ENCODE results near the gene EIPR1.
A peak's percentile ranks its signal among the peaks of the same experiment; 100 is the strongest.
"Not testable (repeated sequence)": the region's sequence is repeated elsewhere in the genome, so short reads cannot be mapped to it uniquely, and the experiment has no call there.

The EIPR1 gene

DNA sequence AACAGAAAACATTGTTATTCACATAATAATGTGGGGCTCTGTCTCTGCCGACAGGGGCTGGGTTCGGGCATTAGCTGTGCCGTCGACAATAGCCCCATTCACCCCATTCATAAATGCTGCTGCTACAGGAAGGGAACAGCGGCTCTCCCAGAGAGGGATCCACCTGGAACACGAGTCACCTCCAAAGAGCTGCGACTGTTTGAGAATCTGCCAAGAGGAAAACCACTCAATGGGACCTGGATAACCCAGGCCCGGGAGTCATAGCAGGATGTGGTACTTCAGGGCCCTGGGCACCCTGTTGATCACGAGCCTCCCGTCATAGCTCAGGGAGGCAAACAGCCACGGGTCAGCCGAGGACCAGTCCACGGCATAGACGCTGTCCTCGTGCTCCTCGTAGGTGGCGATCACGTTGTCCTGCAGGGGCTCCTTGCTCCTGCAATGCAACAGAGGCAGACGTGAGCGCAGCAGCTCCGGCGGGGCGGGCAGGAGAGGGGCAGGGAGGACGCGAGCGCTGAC is 188.5 kb downstream of the EIPR1 start:
- no peak for DNase-seq

DNA sequence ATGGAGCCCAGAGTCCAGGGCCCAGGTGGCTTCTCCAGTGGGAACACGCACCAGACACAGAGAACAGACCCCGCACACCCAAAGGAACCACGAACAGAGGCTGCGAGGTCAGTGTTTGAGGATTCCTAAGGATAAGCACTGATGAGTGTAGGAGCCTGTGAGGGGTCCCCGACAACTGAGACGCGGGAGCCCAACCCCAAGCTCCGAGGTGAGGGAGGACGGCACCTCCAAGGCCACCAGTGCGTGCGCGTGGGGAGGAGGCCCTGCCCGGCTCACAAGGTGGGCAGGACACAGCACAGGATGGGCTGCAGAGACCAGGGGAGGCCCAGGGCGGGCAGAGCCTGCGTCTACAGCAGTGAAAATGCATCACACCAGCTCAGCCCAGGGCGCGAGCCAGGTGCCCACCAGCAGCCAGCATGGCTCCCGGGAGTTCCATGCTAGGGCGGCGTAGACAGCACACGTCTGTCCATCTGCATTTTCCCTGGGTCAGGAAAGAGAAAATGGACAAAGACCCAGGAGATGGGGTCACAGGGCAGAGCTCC is 189.1 kb downstream of the EIPR1 start:
- no peak for DNase-seq

DNA sequence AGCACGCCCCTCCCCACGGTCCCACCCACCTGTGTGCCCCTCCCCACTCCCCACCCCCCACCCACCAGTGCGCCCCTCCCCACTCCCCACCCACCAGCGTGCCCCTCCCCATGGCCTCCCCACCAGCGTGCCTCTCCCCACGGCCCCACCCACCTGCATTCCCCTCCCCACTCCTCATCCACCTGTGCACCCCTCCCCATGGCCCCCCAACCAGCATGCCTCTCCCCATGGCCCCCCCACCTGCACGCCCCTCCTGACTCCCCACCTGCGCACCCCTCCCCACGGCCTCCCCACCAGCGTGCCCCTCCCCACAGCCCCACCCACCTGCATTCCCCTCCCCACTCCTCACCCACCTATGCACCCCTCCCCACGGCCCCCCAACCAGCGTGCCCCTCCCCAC is 190.2 kb downstream of the EIPR1 start:
- no peak for DNase-seq

DNA sequence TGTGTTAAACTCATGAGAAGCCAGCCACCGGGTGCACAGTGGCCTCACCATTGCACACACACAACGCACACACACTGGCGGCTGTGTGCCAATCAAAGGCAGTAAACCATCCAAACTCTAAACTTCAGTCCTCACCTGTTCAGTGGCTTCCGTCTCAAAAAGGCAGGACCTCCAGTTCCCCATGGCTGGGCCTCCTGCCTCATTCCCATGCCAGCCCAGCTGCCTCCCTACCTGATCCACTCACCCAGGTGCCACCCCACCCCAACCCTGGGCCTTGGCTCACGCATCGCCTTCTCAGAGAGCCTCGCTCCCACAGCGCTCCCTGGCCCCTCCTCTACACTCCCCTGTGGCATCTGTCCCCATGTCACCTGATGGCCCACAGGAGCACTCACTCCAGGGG is 190.9 kb downstream of the EIPR1 start:
- no peak for DNase-seq

DNA sequence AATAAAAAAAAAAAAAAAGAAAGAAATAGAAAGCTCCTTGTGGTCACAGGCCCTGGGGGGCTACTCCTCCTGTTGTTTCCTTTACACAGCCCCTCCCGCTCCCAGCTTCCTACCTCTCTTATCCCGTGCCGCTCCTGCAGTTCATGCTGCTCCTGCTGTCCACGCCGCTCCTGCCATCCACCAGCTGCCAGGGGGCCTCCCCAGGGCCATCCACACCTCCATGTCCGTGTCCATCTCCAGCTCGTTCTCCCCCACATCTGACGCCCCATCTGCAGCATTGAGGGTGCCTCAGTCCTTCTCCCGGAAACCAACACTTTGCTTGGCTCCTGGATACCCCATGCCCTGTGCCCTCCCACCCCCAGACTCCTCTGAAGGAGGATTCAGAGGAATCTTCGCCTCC is 191.7 kb downstream of the EIPR1 start:
- DNase-seq, result no peak

DNA sequence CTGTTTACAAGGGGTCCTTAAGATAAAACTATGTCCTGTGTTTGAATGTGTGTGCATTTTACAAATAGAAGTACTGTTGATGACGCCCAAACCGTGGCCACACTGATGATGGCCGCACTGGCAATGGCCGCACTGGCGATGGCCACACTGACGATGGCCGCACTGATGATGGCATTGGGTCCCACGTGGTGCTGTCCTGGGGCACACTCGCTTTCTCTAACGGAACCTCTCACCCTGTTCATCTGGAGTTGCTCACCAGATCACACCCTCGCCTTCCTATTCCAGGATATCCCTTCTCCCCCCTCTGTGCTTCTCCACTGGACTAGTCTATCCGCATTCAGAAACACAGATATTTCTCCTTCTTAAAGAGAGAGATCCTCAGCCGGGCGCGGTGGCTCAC is 192.4 kb downstream of the EIPR1 start:
- no peak for DNase-seq

DNA sequence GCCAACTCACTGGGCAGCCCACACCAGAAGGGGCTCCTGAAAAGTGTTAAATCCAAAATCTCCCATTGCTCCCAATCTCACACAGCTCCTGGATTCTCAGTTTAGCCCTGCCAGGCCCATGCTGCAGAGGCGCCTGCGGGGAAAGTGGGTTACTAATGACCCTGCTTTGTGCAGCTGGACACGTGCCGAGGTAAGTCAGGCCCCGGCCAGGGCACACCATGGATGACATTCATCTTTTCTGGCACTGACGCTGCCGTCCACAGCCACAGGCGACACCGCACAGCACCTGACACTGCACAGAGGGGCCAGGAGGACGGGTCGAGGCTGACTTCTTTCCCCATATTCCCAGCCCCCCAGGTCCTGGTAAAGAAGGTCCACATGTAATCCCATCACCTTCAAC is 193.5 kb downstream of the EIPR1 start:
- no peak for DNase-seq

DNA sequence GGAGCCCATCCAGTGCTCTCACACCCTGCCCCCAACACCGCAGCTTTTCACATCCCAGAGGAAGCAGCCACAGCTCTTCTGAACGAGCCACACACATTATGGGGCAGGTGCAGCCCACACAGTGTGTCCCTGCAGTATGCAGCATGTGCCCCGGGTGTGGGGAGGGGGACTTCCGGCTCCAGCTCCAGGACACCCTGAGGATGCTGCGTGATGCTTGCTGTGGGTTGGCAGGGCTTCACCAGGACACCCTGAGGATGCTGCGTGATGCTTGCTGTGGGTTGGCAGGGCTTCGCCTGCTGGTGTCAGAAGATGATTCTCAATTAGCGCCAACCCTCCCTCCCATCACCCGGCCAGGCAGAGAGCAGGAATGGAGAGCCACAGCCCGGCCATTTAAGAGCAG is 193.9 kb downstream of the EIPR1 start:
- DNase-seq, result no peak

DNA sequence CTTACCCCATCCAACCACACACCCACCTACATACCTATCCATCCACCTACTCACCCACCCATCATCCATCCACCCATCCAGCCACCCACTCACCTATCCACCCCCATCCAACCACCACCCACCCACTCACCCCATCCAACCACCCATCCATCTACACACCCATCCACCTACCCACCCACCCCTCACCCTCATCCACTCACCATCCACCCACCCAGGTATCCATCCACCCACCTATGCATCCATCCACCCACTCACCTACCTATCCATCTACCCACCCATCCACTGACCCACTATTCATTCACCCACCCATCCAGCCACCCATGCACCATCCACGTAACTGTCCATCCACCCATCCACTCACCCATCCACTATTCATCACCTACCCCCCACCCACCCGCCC is 194.8 kb downstream of the EIPR1 start:
- DNase-seq, result no peak

DNA sequence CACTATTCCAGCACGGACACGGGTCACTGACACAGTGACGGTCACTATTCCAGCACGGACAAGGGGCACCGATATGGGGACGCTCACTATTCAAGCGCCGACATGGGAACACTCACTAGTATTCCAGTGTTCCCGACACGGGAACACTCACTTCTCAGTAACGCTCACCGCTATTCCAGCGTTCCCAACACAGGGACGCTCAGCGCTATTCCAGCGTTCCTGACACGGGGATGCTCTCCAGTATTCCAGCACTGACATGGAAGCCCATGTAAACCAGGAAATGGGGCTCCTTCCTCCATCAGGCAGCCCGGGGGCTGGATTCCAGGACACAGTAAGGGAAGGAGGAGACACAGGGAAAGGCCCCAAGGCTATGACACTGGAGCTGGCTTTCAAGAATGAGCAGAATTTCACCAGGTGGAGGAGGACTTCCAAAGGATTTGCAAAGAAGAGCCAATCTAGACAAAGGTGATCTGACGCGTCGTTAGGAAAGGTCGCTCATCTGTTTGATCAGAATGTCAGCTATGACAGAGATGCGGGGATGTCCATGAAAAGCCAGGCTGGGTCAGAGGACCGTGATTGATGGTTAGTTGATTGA is 196.1 kb downstream of the EIPR1 start:
- no peak for DNase-seq

DNA sequence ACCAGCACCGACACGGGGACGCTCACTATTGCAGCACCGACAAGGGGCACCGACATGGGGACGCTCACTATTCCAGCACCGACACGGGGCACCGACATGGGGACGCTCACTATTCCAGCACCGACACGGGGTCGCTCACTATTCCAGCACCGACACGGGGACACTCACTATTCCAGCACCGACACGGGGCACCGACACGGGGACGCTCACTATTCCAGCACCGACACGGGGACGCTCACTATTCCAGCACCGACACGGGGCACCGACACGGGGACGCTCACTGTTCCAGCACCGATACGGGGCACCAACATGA is 196.8 kb downstream of the EIPR1 start:
- not testable (repeated sequence) for DNase-seq

DNA sequence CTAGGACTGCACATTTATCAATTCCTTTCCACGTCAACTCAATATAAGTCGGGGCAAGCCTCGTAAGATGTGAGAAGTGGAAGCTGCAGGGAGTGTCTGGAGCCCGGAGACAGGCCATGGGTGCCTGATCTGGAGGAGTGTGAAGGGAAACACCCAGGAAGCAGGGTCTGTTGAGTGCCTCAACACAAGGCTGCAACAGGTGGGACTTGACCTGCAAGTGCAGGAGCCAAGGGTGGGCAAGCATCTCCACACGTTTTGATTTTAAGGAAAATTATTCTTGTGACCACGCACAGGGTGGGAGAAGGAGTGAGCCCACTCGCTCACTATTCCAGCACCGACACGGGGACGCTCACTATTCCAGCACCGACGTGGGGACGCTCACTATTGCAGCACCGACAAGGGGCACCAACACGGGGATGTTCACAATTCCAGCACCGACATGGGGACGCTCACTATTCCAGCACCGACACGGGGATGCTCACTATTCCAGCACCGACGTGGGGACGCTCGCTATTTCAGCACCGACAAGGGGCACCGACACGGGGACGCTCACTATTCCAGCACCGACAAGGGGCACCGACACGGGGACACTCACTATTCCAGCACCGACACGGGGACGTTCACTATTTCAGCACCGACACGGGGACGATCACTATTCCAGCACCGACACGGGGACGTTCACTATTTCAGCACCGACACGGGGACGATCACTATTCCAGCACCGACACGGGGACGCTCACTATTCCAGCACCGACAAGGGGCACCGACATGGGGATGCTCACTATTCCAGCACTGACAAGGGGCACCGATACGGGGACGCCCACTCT is 197.3 kb downstream of the EIPR1 start:
- peak; percentile 3 for DNase-seq

DNA sequence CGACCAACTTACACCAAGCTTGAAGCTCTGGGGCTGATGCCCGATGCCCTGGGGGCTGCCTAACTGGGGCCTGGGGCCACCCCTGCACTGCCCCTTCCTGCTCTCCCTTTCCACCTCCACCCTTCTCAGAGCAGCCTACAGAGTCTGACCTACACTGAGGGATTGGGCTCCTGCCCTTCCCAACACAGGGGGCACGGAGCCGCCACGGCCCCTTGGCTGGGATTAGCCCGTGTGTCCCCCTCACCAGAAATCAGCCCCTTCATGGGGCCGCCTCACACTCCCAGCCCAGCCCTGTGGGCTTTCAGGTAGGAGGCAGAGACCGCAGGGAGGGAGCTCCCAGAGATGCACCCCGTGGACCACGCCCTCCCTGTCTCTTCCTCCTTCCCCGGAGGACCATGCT is 198.0 kb downstream of the EIPR1 start:
- no peak for DNase-seq

DNA sequence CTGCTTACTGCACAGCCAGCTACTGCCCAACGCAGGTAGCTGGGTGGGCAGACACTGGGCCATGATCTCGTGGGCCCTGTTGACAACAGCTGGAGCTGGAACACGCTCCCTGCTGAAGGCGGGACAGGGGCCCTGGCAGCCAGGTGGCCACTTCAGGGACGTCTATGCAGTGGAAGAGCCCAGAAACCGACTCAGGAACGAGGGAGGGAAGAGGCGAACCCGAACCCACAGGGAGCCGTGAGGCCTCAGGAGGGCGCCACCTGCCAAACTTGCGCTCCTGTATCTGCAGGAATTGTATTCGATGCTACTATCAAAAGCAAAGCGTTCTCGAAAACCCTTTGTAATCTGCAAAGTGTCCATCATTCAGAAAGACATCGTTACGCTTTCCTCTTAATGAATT is 198.4 kb downstream of the EIPR1 start:
- no peak for DNase-seq

DNA sequence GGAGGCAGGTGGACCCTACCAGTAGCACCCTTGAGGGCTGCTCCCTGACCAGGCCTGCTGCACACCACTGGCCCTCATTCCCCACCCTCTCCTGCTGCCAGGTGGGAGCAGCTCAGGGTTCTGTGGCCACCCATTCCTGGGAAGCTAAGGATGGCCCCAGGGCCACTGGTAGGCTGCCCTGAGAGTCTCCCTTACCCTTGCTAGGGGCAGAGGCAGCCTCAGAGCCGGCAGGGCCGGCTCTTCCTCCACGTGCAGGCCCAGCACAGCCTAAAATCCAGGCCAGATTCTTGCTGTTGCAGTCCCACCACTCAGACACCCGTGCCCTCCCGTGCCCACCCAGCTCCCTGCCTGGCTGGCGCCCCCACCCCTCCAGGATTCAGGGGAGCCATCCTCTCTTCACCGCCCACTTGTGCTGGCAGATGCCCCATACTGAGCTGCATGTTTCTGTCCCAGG is 199.0 kb downstream of the EIPR1 start:
- DNase-seq, result no peak

DNA sequence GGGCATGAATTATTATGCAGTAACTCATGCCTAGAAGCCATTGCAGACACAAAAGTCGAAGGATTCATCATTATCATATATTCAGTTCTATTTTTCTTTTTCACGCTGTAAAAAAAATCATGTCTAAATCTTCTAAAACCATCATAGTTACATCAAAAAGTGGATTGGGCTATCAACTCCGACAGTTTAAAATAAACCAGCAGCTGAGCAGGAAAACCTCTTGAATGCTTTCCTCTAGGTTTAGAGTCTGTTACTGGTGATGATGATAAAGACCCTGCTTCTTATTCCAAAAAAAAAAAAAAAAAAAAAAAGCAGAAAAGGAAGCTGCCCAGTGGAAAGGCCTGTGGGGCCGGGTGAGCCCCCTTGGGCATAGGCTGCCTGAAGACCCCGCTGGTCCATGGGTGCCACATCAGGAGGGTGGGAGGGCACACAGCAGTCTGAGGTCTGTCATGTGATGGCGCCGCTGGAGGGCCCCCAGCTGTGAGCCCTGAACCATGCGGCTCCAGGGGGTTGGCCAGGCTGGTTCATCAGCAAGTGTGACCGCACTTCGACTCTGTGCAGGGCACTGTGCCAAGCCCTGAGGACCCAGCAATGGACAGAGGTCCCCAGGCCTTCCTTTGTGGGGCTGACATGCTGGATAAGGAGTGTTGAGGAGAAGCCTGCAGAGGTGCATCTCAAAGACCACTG is 199.6 kb downstream of the EIPR1 start:
- no peak for DNase-seq

DNA sequence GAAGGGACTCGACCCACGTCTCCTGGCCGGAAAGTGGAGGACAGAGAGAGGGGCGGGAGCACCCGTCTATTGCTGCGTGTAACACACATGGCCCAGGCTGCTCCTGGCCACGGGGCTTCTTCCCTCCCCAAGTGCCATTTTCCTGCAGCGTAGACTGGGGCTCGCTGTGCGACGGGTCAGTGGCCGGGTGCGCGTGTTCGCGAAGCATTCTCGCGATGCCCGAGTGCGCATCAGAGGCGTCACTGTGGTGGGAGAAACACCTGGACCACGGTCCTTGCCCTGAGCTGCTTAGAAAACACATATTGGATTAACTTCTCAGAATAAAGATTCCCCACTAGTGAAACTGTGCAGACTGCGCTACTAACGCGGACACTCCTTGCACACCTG is 200.8 kb downstream of the EIPR1 start:
- DNase-seq, result no peak

DNA sequence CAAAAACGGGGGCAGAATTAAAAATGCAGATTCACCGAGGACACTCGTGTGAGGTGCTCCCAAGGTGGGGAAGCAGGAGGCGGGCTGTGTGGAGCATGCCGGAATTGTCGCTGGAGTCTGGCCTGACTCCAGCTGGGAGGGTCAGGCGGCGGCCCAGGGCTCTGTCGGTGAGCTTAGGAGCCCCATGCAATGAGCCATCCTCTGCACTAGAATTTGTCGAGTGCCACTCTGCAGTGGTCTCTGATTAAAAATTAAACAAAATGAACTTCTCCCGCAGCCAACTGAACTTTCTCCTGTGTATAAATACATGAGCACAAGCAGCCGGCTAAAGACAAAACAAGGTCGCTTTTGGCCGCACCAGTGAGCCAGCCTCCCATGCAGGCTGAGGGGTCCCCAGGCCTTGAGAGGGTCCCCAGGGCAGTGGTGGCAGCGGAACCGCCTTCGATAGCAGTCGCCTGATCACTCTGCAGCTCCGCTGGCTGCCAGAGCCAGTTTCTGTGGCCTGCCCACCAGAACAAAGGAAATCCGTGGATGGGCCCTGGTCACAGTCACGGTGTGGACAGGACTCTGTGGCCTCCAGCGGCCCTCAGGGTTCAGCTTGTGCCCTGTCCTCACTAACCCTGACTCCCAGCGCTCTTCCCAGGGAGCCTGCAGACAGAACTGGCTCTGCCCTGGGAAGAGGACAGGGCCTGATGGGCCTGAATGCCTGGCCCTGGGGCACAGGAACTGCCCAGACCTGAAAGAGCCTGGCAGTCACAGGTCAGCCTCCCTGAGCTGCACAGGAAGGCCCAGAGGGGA is 201.3 kb downstream of the EIPR1 start:
- DNase-seq, result no peak

DNA sequence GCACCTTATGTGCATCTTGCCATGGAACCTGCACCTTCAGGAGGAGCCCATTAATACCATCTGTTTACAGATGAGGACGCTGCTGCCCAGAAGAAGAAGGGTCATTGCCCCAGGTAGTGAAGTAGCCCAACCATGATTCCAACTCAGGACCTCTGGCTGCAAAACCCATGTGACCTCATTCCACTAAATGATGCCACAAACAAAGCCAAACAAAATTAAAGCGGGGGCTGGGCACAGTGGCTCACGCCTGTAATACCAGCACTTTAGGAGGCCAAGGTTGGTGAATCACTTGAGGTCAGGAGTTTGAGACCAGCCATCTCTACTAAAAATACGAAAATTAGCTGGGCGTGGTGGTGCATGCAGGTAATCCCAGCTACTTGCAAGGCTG is 202.1 kb downstream of the EIPR1 start:
- no peak for DNase-seq

DNA sequence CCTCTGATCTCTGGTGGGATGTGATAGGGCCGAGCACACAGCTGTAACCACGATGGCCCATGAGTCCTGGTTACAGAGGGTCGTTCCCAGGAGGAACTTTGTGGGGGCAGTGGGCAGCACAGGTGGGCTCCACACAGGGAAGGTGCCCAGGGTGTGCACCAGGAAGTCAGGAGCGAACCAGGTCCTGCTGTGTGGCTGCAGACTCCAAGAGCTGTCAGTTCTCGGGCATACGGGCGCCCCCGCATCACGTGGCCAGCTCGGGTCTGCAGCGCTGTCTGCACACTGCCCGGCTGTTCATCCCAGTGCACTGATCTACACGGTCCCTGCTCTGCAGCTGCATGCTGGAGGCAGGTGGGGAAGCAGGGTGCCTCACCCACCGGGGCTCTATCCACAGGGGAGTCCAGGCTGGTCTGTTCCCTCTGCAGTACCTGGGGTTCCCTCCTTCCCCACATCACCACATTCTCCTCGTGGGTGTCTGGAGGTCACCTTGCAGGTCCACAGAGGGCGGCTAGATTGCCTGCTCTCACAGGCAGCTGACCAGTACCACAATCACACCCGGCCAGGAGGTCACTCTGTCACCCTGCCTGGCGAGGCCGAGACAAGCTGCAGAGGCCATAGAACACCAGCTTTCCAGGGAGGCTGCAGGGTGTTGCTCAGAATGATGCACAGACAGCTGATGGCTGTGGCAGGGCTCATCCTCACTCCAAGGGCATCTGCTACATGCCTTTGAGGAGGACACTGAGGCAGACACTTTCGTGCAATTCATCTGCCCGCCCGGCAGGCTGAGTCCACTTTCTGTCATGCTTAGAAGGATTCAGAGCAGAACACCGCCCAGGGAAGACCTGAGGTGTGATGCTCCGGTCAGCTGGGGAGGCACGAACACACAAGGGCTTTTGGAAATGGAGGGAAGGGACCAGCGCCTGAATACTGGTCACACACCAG is 202.7 kb downstream of the EIPR1 start:
- no peak for DNase-seq

DNA sequence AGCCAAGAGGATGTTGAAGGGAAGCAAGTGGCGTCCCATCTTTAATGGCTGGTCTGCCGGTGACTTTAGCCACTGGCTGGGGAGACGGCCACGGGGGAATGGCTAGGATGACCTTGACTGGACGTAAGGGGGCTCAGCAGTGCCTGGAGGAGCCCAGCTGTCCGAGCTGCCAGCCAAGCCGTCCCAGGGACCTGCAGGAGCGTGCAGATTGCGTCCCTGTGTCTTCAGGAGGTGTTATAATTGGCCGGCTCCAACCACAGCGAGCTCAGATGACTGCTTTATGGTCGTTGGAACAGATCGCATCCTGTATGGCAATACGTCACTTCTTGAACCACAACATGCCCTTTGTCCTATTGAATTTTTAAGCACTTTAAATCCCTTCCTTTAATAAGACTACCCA is 204.6 kb downstream of the EIPR1 start:
- DNase-seq, result no peak

Data from fibroblast of skin of abdomen (primary cell).